Forelimb muscle (tissue), 1 donor: Measurements from ENCODE around the gene POP5. TPM values are rescaled to one million over a fixed set of nuclear protein-coding genes. Genes with fewer than 3 reads are reported as not detected.

Experiments used
- DNase-seq: peaks from one replicate; pipeline ENCODE4 v3.0.0-alpha.2; 2013; ENCODE audit warnings: low read depth
- polyA plus RNA-seq: library from polyadenylated mRNA; unstranded; fragments of 120-200 nt; gene quantifications from one replicate; pipeline ENCODE4 v1.2.1, GENCODE V29; 2013; ENCODE audit not compliant: insufficient read length

POP5 gene
- polyA plus RNA-seq, 1 donor = 24.5 TPM

GRCh38 chr12:120590741-120591407 is 9.7 kb upstream of the POP5 start:
- no peak for DNase-seq

- DNase-seq = no peak
Observed at GRCh38 chr12:120588948-120589930, 8.0 kb upstream of the POP5 start.

- no peak for DNase-seq
Observed at GRCh38 chr12:120588371-120588770, 7.2 kb upstream of the POP5 start.

- DNase-seq = no peak
Observed at GRCh38 chr12:120586860-120587259, 5.7 kb upstream of the POP5 start.

- no peak for DNase-seq
Observed at GRCh38 chr12:120586206-120586605, 5.0 kb upstream of the POP5 start.

GRCh38 chr12:120584343-120585149 is 3.3 kb upstream of the POP5 start:
- DNase-seq = no peak

GRCh38 chr12:120583478-120584030 is 2.4 kb upstream of the POP5 start:
- no peak for DNase-seq

- no peak for DNase-seq
Observed at GRCh38 chr12:120581998-120582397, 796 bp upstream of the POP5 start.

GRCh38 chr12:120579179-120579578 is 2.0 kb downstream of the POP5 start:
- no peak for DNase-seq

- DNase-seq = no peak
Observed at GRCh38 chr12:120574106-120574505, 7.1 kb downstream of the POP5 start.

- no peak for DNase-seq
Observed at GRCh38 chr12:120573560-120573959, 7.6 kb downstream of the POP5 start.

GRCh38 chr12:120571299-120571698 is 9.9 kb downstream of the POP5 start:
- no peak for DNase-seq

GRCh38 chr12:120563495-120563894 is 17.7 kb downstream of the POP5 start:
- DNase-seq = no peak

- DNase-seq = no peak
Observed at GRCh38 chr12:120562906-120563305, 18.3 kb downstream of the POP5 start.

- no peak for DNase-seq
Observed at GRCh38 chr12:120557589-120557988, 23.6 kb downstream of the POP5 start.

GRCh38 chr12:120554678-120555077 is 26.5 kb downstream of the POP5 start:
- no peak for DNase-seq

GRCh38 chr12:120546050-120546386 is 35.2 kb downstream of the POP5 start:
- DNase-seq = no peak

- DNase-seq = no peak
Observed at GRCh38 chr12:120544691-120545090, 36.5 kb downstream of the POP5 start.

- DNase-seq = no peak
Observed at GRCh38 chr12:120542166-120542565, 39.0 kb downstream of the POP5 start.

- no peak for DNase-seq
Observed at GRCh38 chr12:120540445-120540844, 40.8 kb downstream of the POP5 start.

GRCh38 chr12:120539303-120539702 is 41.9 kb downstream of the POP5 start:
- no peak for DNase-seq
